HepG2 (cell line): ENCODE measurements around the gene ZFP1. TPM values are rescaled to one million over a fixed set of nuclear protein-coding genes. Genes with fewer than 3 reads are reported as not detected.

ENCODE experiments used
- ATRX ChIP-seq: sonication (generic); formaldehyde crosslinking; IDR thresholded peaks from 2 replicates; pipeline ENCODE4 v1.4.0; 2020; ENCODE audit warnings: missing genetic modification reagents, borderline replicate concordance
- CTCF ChIP-seq: sonication (generic); formaldehyde crosslinking; IDR thresholded peaks from 2 replicates; pipeline ENCODE4 v1.5.0; 2020; ENCODE audit warnings: mild to moderate bottlenecking, missing genetic modification reagents, moderate library complexity
- FOSL1 ChIP-seq: sonication (generic); formaldehyde crosslinking; IDR thresholded peaks from 2 replicates; pipeline ENCODE4 v1.9.0; 2021; ENCODE audit warnings: missing genetic modification reagents, borderline replicate concordance
- HDAC2 ChIP-seq: sonication (generic); formaldehyde crosslinking; IDR thresholded peaks from 2 replicates; pipeline ENCODE4 v1.4.0; 2020; ENCODE audit warnings: missing genetic modification reagents
- HNRNPL ChIP-seq: fragments of 200-400 bp; formaldehyde crosslinking; IDR thresholded peaks from 2 replicates; pipeline ENCODE4 v1.6.1; 2017; ENCODE audit warnings: mild to moderate bottlenecking, low read depth, low read length
- LBX2 ChIP-seq: sonication (generic); formaldehyde crosslinking; IDR thresholded peaks from 2 replicates; pipeline ENCODE4 v1.5.0; 2020; ENCODE audit warnings: missing genetic modification reagents, mild to moderate bottlenecking, borderline replicate concordance
- MIER2 ChIP-seq: IDR thresholded peaks from 2 replicates; pipeline ENCODE4 v1.6.1; 2016; ENCODE audit warnings: missing biosample characterization, missing genetic modification reagents
- MXD4 ChIP-seq: IDR thresholded peaks from 2 replicates; pipeline ENCODE4 v1.6.1; 2016; ENCODE audit warnings: mild to moderate bottlenecking, missing biosample characterization, missing genetic modification reagents
- NFRKB ChIP-seq: fragments of 450-650 bp; IDR thresholded peaks from 2 replicates; pipeline ENCODE4 v1.6.1; 2017
- POLR2A ChIP-seq, 2 experiments: IDR thresholded peaks; 2 replicates each; pipeline ENCODE4 v1.6.1; 2011; ENCODE audit warnings: low read depth in 2 of 2, low read length in 2 of 2, mild to moderate bottlenecking in 1 of 2, moderate library complexity in 1 of 2; ENCODE audit not compliant: insufficient read depth in 1 of 2
- RORA ChIP-seq: sonication (generic); formaldehyde crosslinking; IDR thresholded peaks from 2 replicates; pipeline ENCODE4 v1.5.0; 2020; ENCODE audit warnings: mild to moderate bottlenecking, missing genetic modification reagents, moderate library complexity
- SAP130 ChIP-seq: IDR thresholded peaks from 2 replicates; pipeline ENCODE4 v1.6.1; 2016; ENCODE audit warnings: low read depth
- TGIF2 ChIP-seq: IDR thresholded peaks from 2 replicates; pipeline ENCODE4 v1.6.1; 2016; ENCODE audit warnings: control low read depth, missing compliant biosample characterization
- TP53 ChIP-seq: sonication (generic); formaldehyde crosslinking; conservative IDR thresholded peaks from 2 replicates; pipeline ENCODE4 v1.4.0; 2020; ENCODE audit warnings: missing genetic modification reagents
- ZBTB20 ChIP-seq: sonication (generic); formaldehyde crosslinking; IDR thresholded peaks from 2 replicates; pipeline ENCODE4 v1.8.1; 2023; ENCODE audit warnings: missing genetic modification reagents, low read depth, mild to moderate bottlenecking, borderline replicate concordance
- ZBTB34 ChIP-seq: sonication (generic); formaldehyde crosslinking; IDR thresholded peaks from 2 replicates; pipeline ENCODE4 v1.8.0; 2022; ENCODE audit warnings: mild to moderate bottlenecking, missing genetic modification reagents
- ZBTB44 ChIP-seq: sonication (generic); formaldehyde crosslinking; IDR thresholded peaks from 2 replicates; pipeline ENCODE4 v1.4.0; 2020; ENCODE audit warnings: missing genetic modification reagents
- ZFP90 ChIP-seq: sonication (generic); formaldehyde crosslinking; IDR thresholded peaks from 2 replicates; pipeline ENCODE4 v1.8.0; 2022; ENCODE audit warnings: missing genetic modification reagents, mild to moderate bottlenecking, inconsistent platforms, borderline replicate concordance
- ZNF10 ChIP-seq: sonication (generic); formaldehyde crosslinking; IDR thresholded peaks from 2 replicates; pipeline ENCODE4 v1.4.0; 2020; ENCODE audit warnings: mild to moderate bottlenecking, low read depth, missing genetic modification reagents, borderline replicate concordance
- ZNF225 ChIP-seq: sonication (generic); formaldehyde crosslinking; IDR thresholded peaks from 2 replicates; pipeline ENCODE4 v1.4.0; 2020; ENCODE audit warnings: mild to moderate bottlenecking, missing genetic modification reagents
- ZNF282 ChIP-seq: fragments of 450-650 bp; IDR thresholded peaks from 2 replicates; pipeline ENCODE4 v1.6.1; 2018; ENCODE audit not compliant: partially characterized antibody
- ZNF3 ChIP-seq: IDR thresholded peaks from 2 replicates; pipeline ENCODE4 v1.7.0; 2017; ENCODE audit warnings: inconsistent platforms
- ZNF354B ChIP-seq: sonication (generic); formaldehyde crosslinking; IDR thresholded peaks from 2 replicates; pipeline ENCODE4 v1.8.0; 2022; ENCODE audit warnings: mild to moderate bottlenecking, missing genetic modification reagents
- ZNF724P ChIP-seq: sonication (generic); formaldehyde crosslinking; IDR thresholded peaks from 2 replicates; pipeline ENCODE4 v1.8.0; 2022; ENCODE audit warnings: missing genetic modification reagents, borderline replicate concordance
- polyA plus RNA-seq, 8 experiments: library from polyadenylated mRNA; depleted of rRNA in 3 of 8; stranded (reverse) in 7 of 8; unstranded in 1 of 8; fragments of >200 nt; fragmentation: Illumina TruSeq in 4 of 8; extraction: Trizol in 4 of 8; gene quantifications; 2 replicates each; pipeline versions ENCODE4 v1.2.1 to v1.2.3, GENCODE V29; 2011 to 2016; ENCODE audit warnings: low read depth in 4 of 8, missing spikeins in 1 of 8, mixed read lengths in 1 of 8; ENCODE audit not compliant: insufficient read depth in 1 of 8
- total RNA-seq, 5 experiments: library from RNA; depleted of rRNA; stranded (reverse); fragments of >200 nt; fragmentation: Illumina TruSeq; extraction: Trizol; gene quantifications; 2 replicates each; pipeline ENCODE4 v1.2.3, GENCODE V29; 2016; ENCODE audit warnings: low read depth in 1 of 5
- TF ChIP-seq, protein P1 (sequence below): sonication (generic); formaldehyde crosslinking; IDR thresholded peaks from 2 replicates; pipeline ENCODE4 v1.5.0; 2020; ENCODE audit warnings: missing genetic modification reagents

ZFP1 gene
- total and polyA plus RNA-seq, 2 of the 13 experiments (the other 11 are each of a cell fraction or from before 2014, with no cell fraction given): 8.3 to 14.0 TPM

GRCh38 chr16:75116081-75116910, 32.0 kb upstream of the ZFP1 start, which contains the start of gene LDHD (continued):
- TF ChIP-seq FOSL1 (CRISPR knock-in tag): no peak
- TF ChIP-seq ATRX (CRISPR knock-in tag): no peak
- TF ChIP-seq SAP130: peak; percentile 96
- TF ChIP-seq HDAC2 (CRISPR knock-in tag): peak; percentile 77; the same call in 1 of the 2 replicates
- no peak for TF ChIP-seq ZNF724P (CRISPR knock-in tag)
- peak; percentile 98 for TF ChIP-seq HNRNPL
- no peak for TF ChIP-seq ZNF10
- TF ChIP-seq TP53 (CRISPR knock-in tag): 0 out of 2 replicates have a peak, but pooled peaks have one; percentile 37
- TF ChIP-seq LBX2 (CRISPR knock-in tag): peak; percentile 80; the same call in 1 of the 2 replicates
- peak; percentile 62; the same call in 1 of the 2 replicates for TF ChIP-seq ZBTB20 (CRISPR knock-in tag)
- TF ChIP-seq MIER2: peak; percentile 67
- no peak for TF ChIP-seq NFRKB
- TF ChIP-seq TGIF2: peak; percentile 60
- TF ChIP-seq POLR2A (IDR thresholded peaks at IDR 0.05; ENCODE audit: insufficient read depth in 1 of 2, low read depth in 2 of 2, low read length in 2 of 2): peak; percentile 90 to 96
- peak; percentile 59; the same call in 1 of the 2 replicates for TF ChIP-seq ZNF225
- TF ChIP-seq ZBTB34: 0 out of 2 replicates have a peak, but pooled peaks have one; percentile 15
- peak; percentile 72; the same call in 1 of the 2 replicates for TF ChIP-seq MXD4 (CRISPR knock-in tag)
- TF ChIP-seq ZFP90: 0 out of 2 replicates have a peak, but pooled peaks have one; percentile 46
- TF ChIP-seq CTCF: peak; percentile 49; the same call in 1 of the 2 replicates
- no peak for TF ChIP-seq ZNF3 (CRISPR knock-in tag)
- no peak for TF ChIP-seq ZNF354B (CRISPR knock-in tag)
- TF ChIP-seq ZNF282: no peak
- TF ChIP-seq RORA (CRISPR knock-in tag): no peak
- 0 out of 2 replicates have a peak, but pooled peaks have one; percentile 42 for TF ChIP-seq ZBTB44 (CRISPR knock-in tag)
- TF ChIP-seq, protein P1, sequence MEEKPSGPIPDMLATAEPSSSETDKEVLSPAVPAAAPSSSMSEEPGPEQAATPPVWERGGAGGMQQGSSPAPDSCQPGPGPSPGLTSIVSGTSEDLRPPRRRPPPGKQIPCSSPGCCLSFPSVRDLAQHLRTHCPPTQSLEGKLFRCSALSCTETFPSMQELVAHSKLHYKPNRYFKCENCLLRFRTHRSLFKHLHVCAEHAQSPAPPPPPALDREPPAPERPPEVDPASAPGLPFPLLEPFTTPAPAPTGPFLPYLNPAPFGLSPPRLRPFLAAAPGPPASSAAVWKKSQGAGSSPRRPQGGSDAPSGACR (CRISPR knock-in tag): peak; percentile 54; the same call in 1 of the 2 replicates
